Activated B cell treated with CpG ODN at 0.5 μM for 24 hours (primary cell): ENCODE data around the gene TWIST2. TPM values are rescaled to one million over a fixed set of nuclear protein-coding genes. Genes with fewer than 3 reads are reported as not detected.

Experiments
- ATAC-seq: fragments of 200-7000 bp; cut with Tn5 transposase; one replicate; pipeline ENCODE4 v1.10.0; 2021; ENCODE audit warnings: low read depth, mild to moderate bottlenecking, moderate library complexity
- CTCF ChIA-PET: fragments of 350-600 bp; sonication (Branson Sonifier 250); formaldehyde crosslinking; loops from one replicate; lab custom pipeline; 2021; ENCODE audit warnings: antibody characterized with exemption; lab: Charles Lee
- POLR2A ChIA-PET: fragments of 350-600 bp; sonication (Branson Sonifier 250); formaldehyde crosslinking; loops from one replicate; lab custom pipeline; 2021; ENCODE audit warnings: antibody characterized with exemption; lab: Charles Lee
- DNase-seq: peaks from one replicate; pipeline ENCODE4 v3.0.0; 2022
- H3K27ac Mint-ChIP-seq: one replicate; pipeline ENCODE4 v1.8.0; 2020; ENCODE audit warnings: mixed read lengths
- H3K27me3 Mint-ChIP-seq: one replicate; pipeline ENCODE4 v1.8.0; 2021; ENCODE audit warnings: mixed read lengths
- H3K36me3 Mint-ChIP-seq: one replicate; pipeline ENCODE4 v1.8.0; 2021; ENCODE audit warnings: low read depth, mixed read lengths
- H3K4me1 Mint-ChIP-seq: one replicate; pipeline ENCODE4 v1.8.0; 2021; ENCODE audit warnings: mixed read lengths
- H3K4me3 Mint-ChIP-seq: one replicate; pipeline ENCODE4 v1.8.0; 2020; ENCODE audit warnings: mild to moderate bottlenecking, mixed read lengths
- H3K9me3 Mint-ChIP-seq: one replicate; pipeline ENCODE4 v1.8.0; 2020; ENCODE audit warnings: mixed read lengths
- CTCF ChIP-seq: fragments of 200-600 bp; IDR thresholded peaks from one replicate; pipeline ENCODE4 v1.8.0; 2022; ENCODE audit warnings: antibody characterized with exemption, mild to moderate bottlenecking
- intact Hi-C: fragments of 100-400 bp; cut with micrococcal nuclease; formaldehyde crosslinking; loops from one replicate; pipeline ENCODE4 v1.15.1; 2024
- total RNA-seq: library from RNA; stranded (reverse); gene quantifications from 2 replicates; pipeline ENCODE4 v1.2.3, GENCODE V29; 2022

Gene TWIST2
- total RNA-seq, 1 donor from 2014 or later: not detected

GRCh38 chr2:238938003-238938400 is 90.1 kb downstream of the TWIST2 start:
- POLR2A ChIA-PET: no interaction called here
- no peak for TF ChIP-seq CTCF
- intact Hi-C loops: no loop called here
- Mint-ChIP-seq H3K27ac (no peak overlapping the region), H3K4me1 (no peaks in the 10 kb centered on the region), H3K27me3 (no peaks in the 10 kb centered on the region), H3K9me3 (no peaks in the 10 kb centered on the region), H3K4me3 (no peak overlapping the region), H3K36me3 (no peaks in the 10 kb centered on the region)
- no peak for ATAC-seq
- DNase-seq: no peak
- CTCF ChIA-PET: no interaction called here

GRCh38 chr2:238938401-238939055 is 90.6 kb downstream of the TWIST2 start:
- ChIA-PET CTCF (no interaction called here), POLR2A (no interaction called here)
- ATAC-seq: no peak
- no peak for DNase-seq
- Mint-ChIP-seq H3K36me3 (no peaks in the 10 kb centered on the region), H3K9me3 (no peaks in the 10 kb centered on the region), H3K27me3 (no peaks in the 10 kb centered on the region), H3K4me1 (no peaks in the 10 kb centered on the region), H3K4me3 (no peak overlapping the region), H3K27ac (no peak overlapping the region)
- intact Hi-C loops: no loop called here
- no peak for TF ChIP-seq CTCF

GRCh38 chr2:238939074-238939473 is 91.2 kb downstream of the TWIST2 start:
- no peak overlapping the region for H3K4me3 Mint-ChIP-seq
- ATAC-seq (no peak), DNase-seq (no peak)
- CTCF ChIA-PET: no interaction called here
- H3K27me3 Mint-ChIP-seq: no peaks in the 10 kb centered on the region
- intact Hi-C loops: no loop called here
- no peaks in the 10 kb centered on the region for H3K9me3 Mint-ChIP-seq
- no peak for TF ChIP-seq CTCF
- no peaks in the 10 kb centered on the region for H3K4me1 Mint-ChIP-seq
- POLR2A ChIA-PET: no interaction called here
- no peaks in the 10 kb centered on the region for H3K36me3 Mint-ChIP-seq
- no peak overlapping the region for H3K27ac Mint-ChIP-seq

GRCh38 chr2:238939521-238940403 is 91.9 kb downstream of the TWIST2 start:
- Mint-ChIP-seq H3K27ac (no peak overlapping the region), H3K36me3 (no peaks in the 10 kb centered on the region), H3K4me3 (no peak overlapping the region), H3K9me3 (no peaks in the 10 kb centered on the region), H3K27me3 (no peaks in the 10 kb centered on the region), H3K4me1 (no peaks in the 10 kb centered on the region)
- ATAC-seq: no peak
- intact Hi-C loops: no loop called here
- no peak for TF ChIP-seq CTCF
- no peak for DNase-seq
- POLR2A ChIA-PET: no interaction called here
- CTCF ChIA-PET: no interaction called here

GRCh38 chr2:238940806-238941205 is 92.9 kb downstream of the TWIST2 start:
- H3K4me3 Mint-ChIP-seq: no peak overlapping the region
- ATAC-seq (no peak), DNase-seq (no peak)
- H3K27ac Mint-ChIP-seq: no peak overlapping the region
- intact Hi-C loops: no loop called here
- ChIA-PET POLR2A (no interaction called here), CTCF (no interaction called here)
- no peaks in the 10 kb centered on the region for H3K27me3 Mint-ChIP-seq
- no peaks in the 10 kb centered on the region for H3K4me1 Mint-ChIP-seq
- no peak for TF ChIP-seq CTCF
- no peaks in the 10 kb centered on the region for H3K36me3 Mint-ChIP-seq
- H3K9me3 Mint-ChIP-seq: no peaks in the 10 kb centered on the region
